Hematopoietic multipotent progenitor cell treated with erythropoietin and hydrocortisone succinate and interleukin-3 and kit ligand, for 15 days (in vitro differentiated cells): ENCODE data around the gene TMEM161A.
"Not testable (repeated sequence)": the region's sequence is repeated elsewhere in the genome, so short reads cannot be mapped to it uniquely, and the experiment has no call there.

Experiments
- DNase-seq: peaks from one replicate; pipeline ENCODE4 v3.0.0-alpha.2; 2015; ENCODE audit warnings: low spot score

The TMEM161A gene

GRCh38 chr19:19122902-19123301, 15.4 kb downstream of the TMEM161A start:
- no peak for DNase-seq

GRCh38 chr19:19121371-19121770, 16.9 kb downstream of the TMEM161A start:
- no peak for DNase-seq

GRCh38 chr19:19120308-19121231, 17.7 kb downstream of the TMEM161A start:
- peak; percentile 15 for DNase-seq

DNA sequence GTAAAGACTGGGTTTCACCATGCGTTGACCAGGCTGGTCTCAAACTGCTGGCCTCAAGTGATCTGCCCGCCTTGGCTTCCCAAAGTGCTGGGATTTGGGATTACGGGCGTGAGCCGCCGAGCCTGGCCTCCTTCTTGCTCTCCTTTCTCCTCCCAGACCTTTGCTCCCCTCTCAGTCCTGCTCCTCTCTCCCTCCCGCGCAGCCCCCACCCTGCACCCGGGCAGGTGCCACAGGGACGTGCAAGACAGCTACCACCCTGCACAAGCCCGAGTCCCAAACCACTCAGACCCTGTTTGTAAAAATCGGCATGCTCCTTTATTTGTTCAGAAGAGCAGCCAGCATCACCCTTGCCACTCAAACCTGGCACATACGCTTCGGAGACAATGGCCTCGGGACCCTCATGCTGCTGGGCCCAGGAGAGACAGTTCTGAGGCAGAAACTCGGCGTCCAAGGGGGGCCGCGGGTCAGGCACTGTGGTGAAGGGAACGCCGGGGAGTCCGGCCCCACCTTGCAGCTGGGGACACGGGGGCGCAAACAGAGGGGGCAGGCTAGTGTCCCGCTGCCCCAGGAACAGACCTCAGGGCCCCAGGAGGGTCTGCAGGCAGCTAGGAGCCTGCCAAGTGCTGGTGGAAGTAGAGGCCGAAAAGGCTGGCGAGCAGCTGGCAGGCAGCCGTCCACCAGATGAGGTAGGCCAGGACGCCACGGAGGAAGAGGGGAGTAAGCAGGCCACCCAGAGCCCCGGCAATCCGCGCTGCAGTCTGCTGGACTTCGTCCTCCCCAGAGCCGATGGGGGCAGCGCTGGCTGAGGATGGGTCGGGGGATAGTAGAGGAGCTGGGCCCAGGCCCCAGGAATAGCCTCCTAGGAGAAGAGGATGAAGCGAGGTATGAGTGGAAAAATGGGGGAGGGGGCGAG, 18.7 kb downstream of the TMEM161A start:
- no peak for DNase-seq

GRCh38 chr19:19115954-19116353, 22.3 kb downstream of the TMEM161A start:
- peak; percentile 73 for DNase-seq

GRCh38 chr19:19113040-19113626, 25.1 kb downstream of the TMEM161A start:
- no peak for DNase-seq

GRCh38 chr19:19111967-19112580, 26.2 kb downstream of the TMEM161A start:
- DNase-seq, result no peak

DNA sequence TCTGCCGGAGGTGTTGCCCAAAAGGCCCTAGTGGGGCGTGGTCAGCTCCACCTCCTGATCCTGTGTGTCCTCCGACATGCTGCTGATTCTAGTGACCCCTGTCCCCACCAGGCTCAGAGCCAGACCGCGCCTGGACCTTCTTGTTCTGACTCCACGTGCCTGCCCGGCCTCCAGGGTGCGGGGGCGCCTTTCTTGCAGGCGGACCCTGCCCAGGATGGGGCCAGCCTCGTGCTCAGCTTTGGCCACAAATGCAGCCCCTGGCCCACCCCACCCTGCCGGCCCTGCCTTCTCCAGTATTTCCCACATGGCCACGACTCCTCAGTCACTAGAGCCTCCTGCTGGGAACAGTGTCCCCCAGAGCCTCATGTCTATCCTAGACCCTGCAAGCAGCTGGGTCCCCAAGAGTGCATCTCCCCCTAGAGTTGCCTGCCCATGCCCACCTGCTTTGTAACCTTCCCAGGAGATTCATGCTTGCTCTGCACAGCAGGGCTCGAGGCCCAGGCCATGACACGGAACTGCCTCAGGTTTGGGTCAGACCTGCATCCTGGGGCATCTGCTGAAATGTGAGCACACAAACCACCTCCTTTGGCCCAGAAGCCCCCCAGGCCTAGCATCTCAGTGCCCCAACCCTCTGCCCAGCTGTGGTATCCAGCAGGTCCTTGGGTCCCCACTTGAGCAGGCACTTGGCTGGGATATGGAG, 27.0 kb downstream of the TMEM161A start:
- DNase-seq, result no peak

- peak; percentile 33 for DNase-seq
Measured at GRCh38 chr19:19110410-19111135, 27.7 kb downstream of the TMEM161A start.

- no peak for DNase-seq
Measured at GRCh38 chr19:19109601-19110000, 28.7 kb downstream of the TMEM161A start.

DNA sequence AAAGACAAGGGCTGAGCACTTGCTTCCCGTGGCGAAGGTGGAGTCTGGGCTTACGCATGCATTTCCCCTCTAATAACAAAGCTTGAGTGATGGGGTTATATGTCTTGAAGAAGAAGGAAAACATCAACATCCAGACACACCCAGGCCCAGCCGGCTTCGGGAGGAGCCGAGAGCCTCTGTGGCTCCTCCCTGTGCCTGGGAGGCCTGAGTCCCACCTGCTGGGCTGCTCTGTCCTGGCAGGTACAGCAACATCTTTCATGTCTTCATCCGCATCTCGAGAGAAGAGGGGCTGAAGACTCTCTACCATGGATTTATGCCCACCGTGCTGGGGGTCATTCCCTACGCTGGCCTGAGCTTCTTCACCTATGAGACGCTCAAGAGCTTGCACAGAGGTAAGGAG, 30.6 kb downstream of the TMEM161A start:
- no peak for DNase-seq

GRCh38 chr19:19106938-19107337, 31.3 kb downstream of the TMEM161A start:
- DNase-seq, result not testable (repeated sequence)

- DNase-seq, result no peak
Measured at GRCh38 chr19:19106056-19106551, 32.2 kb downstream of the TMEM161A start.

DNA sequence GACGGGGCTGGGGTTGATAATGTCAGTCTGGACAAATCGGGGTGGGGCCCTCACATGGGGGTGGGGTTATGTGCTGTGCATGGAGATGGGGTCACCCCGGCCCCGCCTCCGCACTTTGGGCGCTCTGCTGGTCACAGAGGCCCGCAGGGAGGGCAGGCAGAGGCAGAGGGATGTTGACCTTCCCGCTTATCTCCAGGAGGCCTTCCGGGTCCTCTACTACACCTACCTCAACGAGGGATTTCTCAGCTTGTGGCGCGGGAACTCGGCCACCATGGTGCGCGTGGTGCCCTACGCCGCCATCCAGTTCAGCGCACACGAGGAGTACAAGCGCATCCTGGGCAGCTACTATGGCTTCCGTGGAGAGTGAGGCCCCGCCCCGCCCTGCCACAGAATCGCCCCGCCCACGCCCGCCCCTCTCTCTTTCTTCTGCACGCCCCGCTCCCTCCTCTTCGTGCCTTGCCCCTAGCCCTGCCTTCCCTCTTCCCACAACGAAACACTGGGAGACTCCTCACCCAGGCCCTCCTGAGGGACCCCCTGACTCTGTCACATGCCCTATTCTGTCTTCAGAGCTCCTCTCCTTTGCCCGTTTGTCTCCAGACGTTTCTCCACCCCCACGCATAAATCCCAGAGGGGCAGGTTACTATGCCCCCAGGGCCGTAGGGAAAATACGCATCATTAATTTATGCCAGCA, 32.8 kb downstream of the TMEM161A start:
- DNase-seq, result no peak

DNA sequence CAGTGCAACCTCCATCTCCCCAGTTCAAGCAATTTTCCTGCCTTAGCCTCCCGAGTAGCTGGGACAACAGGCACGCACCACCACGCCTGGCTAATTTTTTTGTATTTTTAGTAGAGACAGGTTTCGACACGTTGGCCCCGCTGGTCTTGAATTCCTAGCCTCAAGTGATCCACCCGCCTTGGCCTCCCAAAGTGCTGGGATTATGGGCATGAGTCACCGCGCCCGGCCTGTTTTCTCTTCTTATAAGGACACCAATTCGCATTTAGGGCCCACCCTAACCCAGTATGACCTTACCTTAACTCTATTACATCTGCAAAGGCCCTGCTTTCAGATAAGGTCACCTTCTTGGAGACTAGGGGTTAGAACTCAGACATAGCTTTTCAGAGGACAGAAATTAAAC, 35.1 kb downstream of the TMEM161A start:
- no peak for DNase-seq

DNA sequence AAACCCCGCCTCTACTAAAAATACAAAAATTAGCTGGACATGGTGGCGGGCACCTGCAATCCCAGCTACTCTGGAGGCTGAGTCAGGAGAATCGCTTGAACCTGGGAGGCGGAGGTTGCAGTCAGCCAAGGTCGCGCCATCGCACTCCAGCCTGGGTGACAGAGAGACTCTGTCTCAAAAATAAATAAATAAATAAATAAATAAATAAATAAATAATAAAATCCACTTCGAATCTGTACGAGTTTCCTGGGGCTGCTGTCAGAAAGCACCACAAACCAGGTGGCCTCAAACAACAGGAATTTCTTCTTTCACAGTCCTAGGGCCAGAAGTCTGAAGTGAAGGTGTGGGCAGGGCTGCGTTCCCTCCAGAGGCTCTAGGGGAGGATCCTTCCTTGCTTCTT, 35.7 kb downstream of the TMEM161A start:
- not testable (repeated sequence) for DNase-seq

GRCh38 chr19:19101540-19101939, 36.7 kb downstream of the TMEM161A start:
- no peak for DNase-seq

DNA sequence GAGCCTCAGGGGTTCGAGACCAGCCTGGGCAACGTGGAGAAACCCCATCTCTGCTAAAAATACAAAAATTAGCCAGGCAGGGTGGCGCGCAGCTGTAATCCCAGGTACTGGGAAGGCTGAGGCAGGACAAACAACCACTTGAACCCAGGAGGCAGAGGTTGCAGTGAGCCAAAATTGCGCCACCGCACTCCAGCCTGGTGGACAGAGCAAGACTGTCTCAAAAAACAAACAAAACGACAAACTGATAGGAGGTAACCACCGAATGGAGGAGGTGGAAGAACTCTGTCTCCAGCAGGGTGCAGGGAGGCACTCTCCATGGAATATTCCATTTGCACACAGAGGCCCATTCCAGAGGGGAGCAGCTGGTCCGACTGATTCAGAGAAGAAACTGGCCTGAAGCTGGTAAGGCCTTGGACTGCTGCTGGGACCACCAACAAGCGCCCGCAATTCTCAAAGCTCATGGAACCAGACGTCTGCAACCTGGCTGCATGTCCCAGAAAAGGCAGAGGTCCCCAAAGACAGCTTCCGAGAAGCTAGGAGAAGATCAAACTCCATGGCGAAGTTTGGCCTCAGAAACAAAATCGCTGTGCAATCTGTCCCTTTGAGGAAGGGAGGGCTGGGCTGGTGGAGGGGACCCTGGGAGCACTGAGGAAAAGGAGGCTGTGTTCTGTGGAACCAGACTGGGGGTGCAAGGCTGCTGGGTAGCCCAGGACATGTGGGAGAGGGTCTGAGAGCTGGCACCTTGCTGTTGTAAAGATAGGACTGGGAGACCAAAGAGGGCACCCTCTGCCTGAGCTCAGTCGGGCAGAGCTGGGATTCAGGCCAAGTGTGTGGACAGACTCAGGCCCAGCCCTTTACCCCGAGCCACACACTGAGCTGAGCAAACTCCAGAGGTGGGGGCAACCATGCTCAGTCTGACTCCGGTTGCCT, 39.3 kb downstream of the TMEM161A start:
- no peak for DNase-seq
